Neural cell (in vitro differentiated cells): Measurements from ENCODE around the gene WDR17.

Source experiments
- CTCF ChIP-seq: fragments of 450-650 bp; IDR thresholded peaks from 2 replicates; pipeline ENCODE4 v1.5.1; 2014; ENCODE audit warnings: antibody characterized with exemption, mild to moderate bottlenecking, moderate library complexity; ENCODE audit not compliant: poor library complexity, severe bottlenecking
- EP300 ChIP-seq: fragments of 450-650 bp; conservative IDR thresholded peaks from 2 replicates; pipeline ENCODE4 v1.6.1; 2014; ENCODE audit warnings: antibody characterized with exemption, mild to moderate bottlenecking, moderate library complexity; ENCODE audit not compliant: poor library complexity, severe bottlenecking
- EZH2 ChIP-seq: fragments of 200-600, 300-800 bp; shearing (Covaris generic), sonication (generic); IDR thresholded peaks from 2 replicates; pipeline ENCODE4 v1.6.1; 2014; ENCODE audit warnings: antibody characterized with exemption, low read length, borderline replicate concordance, mild to moderate bottlenecking; ENCODE audit not compliant: insufficient read depth, poor library complexity, severe bottlenecking
- POLR2AphosphoS5 ChIP-seq: IDR thresholded peaks from 2 replicates; pipeline ENCODE4 v1.6.1; 2012
- RAD21 ChIP-seq: fragments of 450-650 bp; conservative IDR thresholded peaks from 2 replicates; pipeline ENCODE4 v1.6.1; 2014; ENCODE audit warnings: antibody characterized with exemption, mild to moderate bottlenecking, moderate library complexity
- REST ChIP-seq: IDR thresholded peaks from 2 replicates; pipeline ENCODE4 v1.6.1; 2012; ENCODE audit warnings: borderline replicate concordance
- SMC3 ChIP-seq: fragments of 450-650 bp; conservative IDR thresholded peaks from 2 replicates; pipeline ENCODE4 v1.6.1; 2014; ENCODE audit warnings: antibody characterized with exemption, mild to moderate bottlenecking, moderate library complexity; ENCODE audit not compliant: poor library complexity
- TAF1 ChIP-seq: IDR thresholded peaks from 2 replicates; pipeline ENCODE4 v1.6.1; 2012; ENCODE audit warnings: low read depth

GRCh38 chr4:176137631-176138030, 72.0 kb downstream of the WDR17 start:
- TF ChIP-seq POLR2AphosphoS5 (no peak), CTCF (no peak), EZH2 (no peak), EP300 (no peak), RAD21 (no peak), TAF1 (no peak), REST (no peak), SMC3 (no peak)
